HepG2 (cell line): ENCODE results near the gene SGIP1. TPM values are rescaled to one million over a fixed set of nuclear protein-coding genes. Genes with fewer than 3 reads are reported as not detected.

Experiments
- ATAC-seq: fragments of 200-7000 bp; cut with Tn5 transposase; 3 replicates; pipeline ENCODE4 v1.9.1; 2020; ENCODE audit warnings: mild to moderate bottlenecking, moderate library complexity
- BruUV-seq: library from RNA; stranded (reverse); fragments of 400-500 nt; replicated peaks from 2 replicates; lab custom pipeline; 2021; lab: Mats Ljungman, UMichigan
- CTCF ChIA-PET: fragments of 300-600 bp; formaldehyde crosslinking; extraction: SDS; loops from one replicate; lab custom pipeline; 2021; ENCODE audit warnings: low total read pairs, inconsistent platforms, low intra/inter-chr PET ratio; lab: Yijun Ruan, JAX
- POLR2A ChIA-PET: fragments of 350-600 bp; sonication (Branson Sonifier 250); formaldehyde crosslinking; loops from one replicate; lab custom pipeline; 2020; ENCODE audit warnings: antibody characterized with exemption, inconsistent platforms; lab: Yijun Ruan, JAX
- DNase-seq: peaks from one replicate; pipeline ENCODE4 v3.0.0-alpha.2; 2015; ENCODE audit warnings: low spot score
- FAIRE-seq: peaks from 3 replicates; lab custom pipeline; 2011; peaks lifted over from hg19 to GRCh38; lab: Jason Lieb, UNC
- H2AFZ ChIP-seq: one replicate; pipeline ENCODE4 v1.6.1; 2011; ENCODE audit warnings: low read length, inconsistent platforms
- H3K27ac ChIP-seq: fragments of 300-600 bp; 3 replicates; pipeline ENCODE4 v1.8.0; 2011; ENCODE audit warnings: mixed run types, mild to moderate bottlenecking, mixed read lengths, low read length, inconsistent platforms; ENCODE audit not compliant: insufficient read depth; ENCODE audit errors: extremely low read length
- H3K27me3 ChIP-seq, 2 experiments: fragments of 200-600 bp in 1 of 2; 2 replicates in 1 of 2; 3 replicates in 1 of 2; pipeline versions ENCODE4 v1.6.0 to v1.8.0; 2011; ENCODE audit warnings: low read length in 2 of 2, mild to moderate bottlenecking in 2 of 2, moderate library complexity in 2 of 2, inconsistent platforms in 1 of 2; ENCODE audit not compliant: insufficient read depth in 2 of 2, control insufficient read depth in 1 of 2
- H3K36me3 ChIP-seq, 2 experiments: fragments of 200-600 bp in 1 of 2; replicated peaks in 1 of 2; 2 replicates in 1 of 2; 3 replicates in 1 of 2; pipeline versions ENCODE4 v1.5.1 to v1.8.0; 2011; ENCODE audit warnings: low read length in 2 of 2, inconsistent platforms in 1 of 2; ENCODE audit not compliant: insufficient read depth in 2 of 2, control insufficient read depth in 1 of 2
- H3K4me1 ChIP-seq: 2 replicates; pipeline ENCODE4 v1.5.1; 2012; ENCODE audit warnings: low read length, inconsistent platforms; ENCODE audit not compliant: insufficient read depth
- H3K4me2 ChIP-seq: 2 replicates; pipeline ENCODE4 v1.6.0; 2011; ENCODE audit warnings: low read depth, low read length, inconsistent platforms
- H3K4me3 ChIP-seq, 3 experiments: fragments of 200-600 bp in 1 of 3; sonication (generic), shearing (Covaris generic) in 1 of 3; replicated peaks in 1 of 3; 2 replicates each; pipeline ENCODE4 v1.5.1; 2011 to 2016; ENCODE audit warnings: low read length in 3 of 3, inconsistent platforms in 2 of 3, low read depth in 2 of 3, mild to moderate bottlenecking in 2 of 3, control low read depth in 1 of 3, mixed read lengths in 1 of 3; ENCODE audit not compliant: insufficient read depth in 1 of 3
- H3K79me2 ChIP-seq: one replicate; pipeline ENCODE4 v1.6.1; 2011; ENCODE audit warnings: low read length, inconsistent platforms; ENCODE audit not compliant: insufficient read depth
- H3K9ac ChIP-seq: 2 replicates; pipeline ENCODE4 v1.6.0; 2011; ENCODE audit warnings: mild to moderate bottlenecking, low read depth, low read length, inconsistent platforms; ENCODE audit not compliant: insufficient read depth
- H3K9me3 ChIP-seq: 2 replicates; pipeline ENCODE4 v1.5.1; 2012; ENCODE audit warnings: mild to moderate bottlenecking, low read length
- H4K20me1 ChIP-seq: 2 replicates; pipeline ENCODE4 v1.6.0; 2011; ENCODE audit warnings: inconsistent platforms, mild to moderate bottlenecking, low read length, moderate library complexity; ENCODE audit not compliant: insufficient read depth
- POGK ChIP-seq: sonication (generic); formaldehyde crosslinking; conservative IDR thresholded peaks from 2 replicates; pipeline ENCODE4 v1.8.0; 2022; ENCODE audit warnings: mild to moderate bottlenecking, moderate library complexity, missing genetic modification reagents
- TAF1 ChIP-seq: sonication (generic); formaldehyde crosslinking; IDR thresholded peaks from 2 replicates; pipeline ENCODE4 v1.4.0; 2020; ENCODE audit warnings: missing genetic modification reagents
- WGBS: methylation state at CpG from one replicate; pipeline ENCODE4 v1.1.6; 2017; ENCODE audit warnings: low lambda C conversion rate; 5-methylcytosine and 5-hydroxymethylcytosine counted together
- in situ Hi-C: cut with HindIII; loops from 2 replicates; pipeline ENCODE4 v1.10.0; 2017; ENCODE audit warnings: low pct_unique_long_range_greater_than_20kb; ENCODE audit not compliant: extremely low pct_ligation_motif_present
- intact Hi-C: fragments of 100-400 bp; cut with micrococcal nuclease; formaldehyde crosslinking; loops from one replicate; pipeline ENCODE4 v1.10.0; 2022; ENCODE audit not compliant: unreplicated experiment
- polyA plus RNA-seq, 8 experiments: library from polyadenylated mRNA; depleted of rRNA in 3 of 8; stranded (reverse) in 7 of 8; unstranded in 1 of 8; fragments of >200 nt; fragmentation: Illumina TruSeq in 4 of 8; extraction: Trizol in 4 of 8; gene quantifications; 2 replicates each; pipeline versions ENCODE4 v1.2.1 to v1.2.3, GENCODE V29; 2011 to 2016; ENCODE audit warnings: low read depth in 4 of 8, missing spikeins in 1 of 8, mixed read lengths in 1 of 8; ENCODE audit not compliant: insufficient read depth in 1 of 8
- total RNA-seq, 5 experiments: library from RNA; depleted of rRNA; stranded (reverse); fragments of >200 nt; fragmentation: Illumina TruSeq; extraction: Trizol; gene quantifications; 2 replicates each; pipeline ENCODE4 v1.2.3, GENCODE V29; 2016; ENCODE audit warnings: low read depth in 1 of 5
- TF ChIP-seq, protein P1 (sequence below): sonication (generic); formaldehyde crosslinking; IDR thresholded peaks from 2 replicates; pipeline ENCODE4 v1.5.0; 2020; ENCODE audit warnings: mild to moderate bottlenecking, missing genetic modification reagents, borderline replicate concordance

The SGIP1 gene
- total and polyA plus RNA-seq, 2 of the 13 experiments (the other 11 are each of a cell fraction or from before 2014, with no cell fraction given) = not detected

- no peaks in the 10 kb centered on the region for H4K20me1 ChIP-seq
- no peaks in the 10 kb centered on the region for H3K36me3 ChIP-seq
- WGBS = 83% methylated on average over 15 of the region's 35 CpGs
- no peaks in the 10 kb centered on the region for H3K4me1 ChIP-seq
- no TSS peak for BruUV-seq
- DNase-seq = no peak
- ATAC-seq = peak; percentile 85
- H3K9ac ChIP-seq = no peak within 1 kb of the TSS
- no peak within 1 kb of the TSS for H3K4me2 ChIP-seq
- CTCF ChIA-PET = no interaction called here
- no peak for TF ChIP-seq TAF1
- TF ChIP-seq, protein P1, sequence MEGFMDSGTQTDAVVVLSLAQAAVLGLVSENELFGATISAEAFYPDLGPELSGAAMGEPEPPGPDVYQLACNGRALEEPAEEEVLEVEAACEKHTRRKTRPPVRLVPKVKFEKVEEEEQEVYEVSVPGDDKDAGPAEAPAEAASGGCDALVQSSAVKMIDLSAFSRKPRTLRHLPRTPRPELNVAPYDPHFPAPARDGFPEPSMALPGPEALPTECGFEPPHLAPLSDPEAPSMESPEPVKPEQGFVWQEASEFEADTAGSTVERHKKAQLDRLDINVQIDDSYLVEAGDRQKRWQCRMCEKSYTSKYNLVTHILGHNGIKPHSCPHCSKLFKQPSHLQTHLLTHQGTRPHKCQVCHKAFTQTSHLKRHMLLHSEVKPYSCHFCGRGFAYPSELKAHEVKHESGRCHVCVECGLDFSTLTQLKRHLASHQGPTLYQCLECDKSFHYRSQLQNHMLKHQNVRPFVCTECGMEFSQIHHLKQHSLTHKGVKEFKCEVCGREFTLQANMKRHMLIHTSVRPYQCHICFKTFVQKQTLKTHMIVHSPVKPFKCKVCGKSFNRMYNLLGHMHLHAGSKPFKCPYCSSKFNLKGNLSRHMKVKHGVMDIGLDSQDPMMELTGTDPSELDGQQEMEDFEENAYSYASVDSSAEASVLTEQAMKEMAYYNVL (CRISPR knock-in tag) = no peak
- TF ChIP-seq POGK (CRISPR knock-in tag) = no peak
- TF ChIP-seq, all 625 proteins: peak for 0
- POLR2A ChIA-PET = no interaction called here
- Histone ChIP-seq H3K27me3 (peaks cover 0 to 4% of the 10 kb centered on the region in 2 experiments; a peak in 1 of 5 replicates), H3K9me3 (no peaks in the 10 kb centered on the region), H3K79me2 (no peaks in the 10 kb centered on the region), H3K4me3 (no peak within 1 kb of the TSS), H2AFZ (no peak within 1 kb of the TSS), H3K27ac (no peak within 1 kb of the TSS)
- in situ Hi-C loops (no loop called here), intact Hi-C loops (no loop called here)
- FAIRE-seq = no peak
Observed at GRCh38 chr1:66752000-66752592, 218.1 kb downstream of the SGIP1 start, which contains the start of gene DYNLT5. Gene DYNLT5 (plus strand): TSS chr1:66752459. CDS start chr1:66754659, 2,200 bp downstream.
